Caco-2 (cell line): ENCODE results near the gene CRISPLD2. TPM values are rescaled to one million over a fixed set of nuclear protein-coding genes. Genes with fewer than 3 reads are reported as not detected.

Experiments
- BruUV-seq: library from RNA; stranded (reverse); fragments of 400-500 nt; replicated peaks from 2 replicates; lab custom pipeline; 2021; lab: Mats Ljungman, UMichigan
- CTCF ChIA-PET: fragments of 300-600 bp; sonication (Branson Sonifier 250); formaldehyde crosslinking; loops from one replicate; lab custom pipeline; 2022; ENCODE audit warnings: antibody characterized with exemption; lab: Charles Lee
- POLR2A ChIA-PET: fragments of 300-600 bp; sonication (Branson Sonifier 250); formaldehyde crosslinking; loops from one replicate; lab custom pipeline; 2022; ENCODE audit warnings: antibody characterized with exemption; lab: Charles Lee
- DNase-seq, 2 experiments: peaks; one replicate each; pipeline versions ENCODE4 v3.0.0 to v3.0.0-alpha.2; 2020 to 2022
- H3K27me3 ChIP-seq: replicated peaks from 2 replicates; pipeline ENCODE4 v1.6.0; 2011; ENCODE audit warnings: low read length; ENCODE audit not compliant: control insufficient read depth, insufficient read depth
- H3K36me3 ChIP-seq: 2 replicates; pipeline ENCODE4 v1.5.1; 2011; ENCODE audit warnings: low read length; ENCODE audit not compliant: control insufficient read depth, insufficient read depth
- H3K4me1 ChIP-seq: fragments of 250-450 bp; sonication (Bioruptor Pico); 2 replicates; pipeline ENCODE4 v1.5.1; 2020; ENCODE audit warnings: mild to moderate bottlenecking
- H3K4me3 ChIP-seq: 2 replicates; pipeline ENCODE4 v1.5.1; 2011; ENCODE audit warnings: low read depth, mild to moderate bottlenecking, control low read depth, low read length
- H3K9me3 ChIP-seq: fragments of 250-450 bp; sonication (Bioruptor Pico); 2 replicates; pipeline ENCODE4 v1.5.1; 2020; ENCODE audit warnings: mild to moderate bottlenecking, moderate library complexity
- H3K27ac Mint-ChIP-seq: one replicate; pipeline ENCODE4 v1.8.0; 2022; ENCODE audit warnings: mixed read lengths; ENCODE audit not compliant: unreplicated experiment
- H3K27me3 Mint-ChIP-seq: one replicate; pipeline ENCODE4 v1.8.0; 2022; ENCODE audit warnings: mixed read lengths; ENCODE audit not compliant: insufficient read depth, unreplicated experiment
- H3K36me3 Mint-ChIP-seq: one replicate; pipeline ENCODE4 v1.8.0; 2022; ENCODE audit warnings: mild to moderate bottlenecking, mixed read lengths; ENCODE audit not compliant: insufficient read depth, unreplicated experiment
- H3K4me1 Mint-ChIP-seq: one replicate; pipeline ENCODE4 v1.8.0; 2022; ENCODE audit warnings: low read depth, mixed read lengths; ENCODE audit not compliant: unreplicated experiment
- H3K4me3 Mint-ChIP-seq: one replicate; pipeline ENCODE4 v1.8.0; 2022; ENCODE audit warnings: mild to moderate bottlenecking, moderate library complexity, mixed read lengths; ENCODE audit not compliant: unreplicated experiment
- H3K9me3 Mint-ChIP-seq: one replicate; pipeline ENCODE4 v1.8.0; 2022; ENCODE audit warnings: mixed read lengths; ENCODE audit not compliant: unreplicated experiment
- CTCF ChIP-seq, 2 experiments: fragments of 200-600 bp in 1 of 2; IDR thresholded peaks; 1 replicate in 1 of 2; 2 replicates in 1 of 2; pipeline versions ENCODE4 v1.5.1 to v1.8.0; 2011 to 2022; ENCODE audit warnings: antibody characterized with exemption in 1 of 2, control low read depth in 1 of 2, inconsistent platforms in 1 of 2, low read depth in 1 of 2, low read length in 1 of 2, mild to moderate bottlenecking in 1 of 2, moderate library complexity in 1 of 2; ENCODE audit not compliant: insufficient read depth in 1 of 2, severe bottlenecking in 1 of 2, unreplicated experiment in 1 of 2
- intact Hi-C: fragments of 100-400 bp; cut with micrococcal nuclease; formaldehyde crosslinking; loops from one replicate; pipeline ENCODE4 v1.10.0; 2022; ENCODE audit not compliant: unreplicated experiment
- total RNA-seq: library from RNA; stranded (reverse); gene quantifications from 2 replicates; pipeline ENCODE4 v1.2.3, GENCODE V29; 2022

CRISPLD2 gene
- total RNA-seq, 1 experiment from 2014 or later = 4.0 TPM

- no peak overlapping the region for H3K27ac Mint-ChIP-seq
- intact Hi-C loops = no loop called here
- no peaks in the 10 kb centered on the region for H3K9me3 ChIP-seq
- no peaks in the 10 kb centered on the region for H3K36me3 ChIP-seq
- CTCF ChIA-PET = no interaction called here
- no peaks in the 10 kb centered on the region for H3K27me3 Mint-ChIP-seq
- H3K9me3 Mint-ChIP-seq = no peaks in the 10 kb centered on the region
- H3K4me3 ChIP-seq = no peak overlapping the region
- H3K27me3 ChIP-seq = no peaks in the 10 kb centered on the region
- POLR2A ChIA-PET = no interaction called here
- DNase-seq = no peak
- BruUV-seq = no TSS peak
- TF ChIP-seq CTCF (IDR thresholded peaks at IDR 0.05; ENCODE audit: insufficient read depth in 1 of 2, low read depth in 1 of 2, low read length in 1 of 2, severe bottlenecking in 1 of 2, unreplicated experiment in 1 of 2) = no peak
- no peaks in the 10 kb centered on the region for H3K4me1 ChIP-seq
- H3K4me1 Mint-ChIP-seq = no peaks in the 10 kb centered on the region
- H3K4me3 Mint-ChIP-seq = no peak overlapping the region
- H3K36me3 Mint-ChIP-seq = peaks cover 18% of the 10 kb centered on the region
Observed at GRCh38 chr16:84785843-84786581, 33.8 kb upstream of the CRISPLD2 start.

- intact Hi-C loops = no loop called here
Observed at GRCh38 chr16:84786605-84787262, 33.1 kb upstream of the CRISPLD2 start.

GRCh38 chr16:84787263-84787622 is 32.5 kb upstream of the CRISPLD2 start:
- H3K4me3 Mint-ChIP-seq = no peak overlapping the region
- no peaks in the 10 kb centered on the region for H3K27me3 Mint-ChIP-seq
- TF ChIP-seq CTCF (IDR thresholded peaks at IDR 0.05; ENCODE audit: insufficient read depth in 1 of 2, low read depth in 1 of 2, low read length in 1 of 2, severe bottlenecking in 1 of 2, unreplicated experiment in 1 of 2) = no peak
- H3K4me1 Mint-ChIP-seq = no peaks in the 10 kb centered on the region
- Histone ChIP-seq H3K36me3 (no peaks in the 10 kb centered on the region), H3K4me3 (no peak overlapping the region), H3K9me3 (no peaks in the 10 kb centered on the region), H3K27me3 (no peaks in the 10 kb centered on the region), H3K4me1 (no peaks in the 10 kb centered on the region)
- H3K9me3 Mint-ChIP-seq = no peaks in the 10 kb centered on the region
- POLR2A ChIA-PET = no interaction called here
- DNase-seq = no peak
- no TSS peak for BruUV-seq
- CTCF ChIA-PET = no interaction called here
- H3K36me3 Mint-ChIP-seq = peaks cover 11% of the 10 kb centered on the region
- H3K27ac Mint-ChIP-seq = no peak overlapping the region
- intact Hi-C loops = no loop called here

More at GRCh38 chr16:84786605-84787262, 33.1 kb upstream of the CRISPLD2 start:
- Histone ChIP-seq H3K9me3 (no peaks in the 10 kb centered on the region), H3K27me3 (no peaks in the 10 kb centered on the region), H3K36me3 (no peaks in the 10 kb centered on the region), H3K4me3 (no peak overlapping the region), H3K4me1 (no peaks in the 10 kb centered on the region)
- DNase-seq = no peak
- peaks cover 15% of the 10 kb centered on the region for H3K36me3 Mint-ChIP-seq
- TF ChIP-seq CTCF (IDR thresholded peaks at IDR 0.05; ENCODE audit: insufficient read depth in 1 of 2, low read depth in 1 of 2, low read length in 1 of 2, severe bottlenecking in 1 of 2, unreplicated experiment in 1 of 2) = no peak
- H3K27ac Mint-ChIP-seq = no peak overlapping the region
- no peaks in the 10 kb centered on the region for H3K27me3 Mint-ChIP-seq
- BruUV-seq = no TSS peak
- no peak overlapping the region for H3K4me3 Mint-ChIP-seq
- ChIA-PET POLR2A (no interaction called here), CTCF (no interaction called here)
- no peaks in the 10 kb centered on the region for H3K9me3 Mint-ChIP-seq
- H3K4me1 Mint-ChIP-seq = no peaks in the 10 kb centered on the region
